A673 (cell line): ENCODE measurements around the gene CCR5. TPM values are rescaled to one million over a fixed set of nuclear protein-coding genes. Genes with fewer than 3 reads are reported as not detected.

Experiments
- BruUV-seq: library from RNA; stranded (reverse); fragments of 400-500 nt; replicated peaks from 2 replicates; lab custom pipeline; 2021; lab: Mats Ljungman, UMichigan
- CTCF ChIA-PET: fragments of 300-600 bp; sonication (Branson Sonifier 250); formaldehyde crosslinking; loops from one replicate; lab custom pipeline; 2022; ENCODE audit warnings: antibody characterized with exemption; lab: Charles Lee
- POLR2A ChIA-PET: fragments of 300-600 bp; sonication (Branson Sonifier 250); formaldehyde crosslinking; loops from one replicate; lab custom pipeline; 2022; ENCODE audit warnings: antibody characterized with exemption; ENCODE audit not compliant: low non-redundant PET; lab: Charles Lee
- DNase-seq: peaks from one replicate; pipeline ENCODE4 v3.0.0-alpha.2; 2015; ENCODE audit warnings: low spot score
- H3K27ac ChIP-seq: fragments of 200-600 bp; sonication (generic); 2 replicates; pipeline ENCODE4 v1.5.1; 2016; ENCODE audit warnings: mixed run types, low read depth, mild to moderate bottlenecking, mixed read lengths, antibody characterized with exemption, low read length; ENCODE audit not compliant: poor library complexity, severe bottlenecking
- H3K27me3 ChIP-seq: fragments of 200-600 bp; sonication (generic); replicated peaks from 2 replicates; pipeline ENCODE4 v1.6.1; 2017; ENCODE audit warnings: mixed run types, low read depth, mild to moderate bottlenecking, mixed read lengths, antibody characterized with exemption, low read length; ENCODE audit not compliant: insufficient read depth, poor library complexity
- H3K36me3 ChIP-seq: fragments of 200-600 bp; sonication (generic); 2 replicates; pipeline ENCODE4 v1.6.1; 2016; ENCODE audit warnings: mixed run types, mild to moderate bottlenecking, mixed read lengths, antibody characterized with exemption, low read length; ENCODE audit not compliant: insufficient read depth, poor library complexity, severe bottlenecking
- H3K4me1 ChIP-seq: fragments of 200-600 bp; sonication (generic); 2 replicates; pipeline ENCODE4 v1.6.1; 2017; ENCODE audit warnings: mixed run types, mild to moderate bottlenecking, mixed read lengths, antibody characterized with exemption, low read length; ENCODE audit not compliant: insufficient read depth, poor library complexity, severe bottlenecking
- H3K4me3 ChIP-seq: fragments of 200-600 bp; sonication (generic); 2 replicates; pipeline ENCODE4 v1.5.1; 2016; ENCODE audit warnings: low read depth, mixed run types, mild to moderate bottlenecking, mixed read lengths, low read length; ENCODE audit not compliant: poor library complexity, severe bottlenecking
- H3K9me3 ChIP-seq: fragments of 200-600 bp; sonication (generic); 2 replicates; pipeline ENCODE4 v1.6.1; 2016; ENCODE audit warnings: mixed run types, low read depth, mild to moderate bottlenecking, mixed read lengths, antibody characterized with exemption, low read length; ENCODE audit not compliant: poor library complexity, severe bottlenecking
- EZH2 ChIP-seq: fragments of 200-600 bp; sonication (generic); IDR thresholded peaks from 2 replicates; pipeline ENCODE4 v1.6.1; 2017; ENCODE audit warnings: borderline replicate concordance, low read depth, mild to moderate bottlenecking, mixed read lengths, antibody characterized with exemption, low read length; ENCODE audit not compliant: poor library complexity, severe bottlenecking
- intact Hi-C: fragments of 100-400 bp; cut with micrococcal nuclease; formaldehyde crosslinking; loops from one replicate; pipeline ENCODE4 v1.10.0; 2022; ENCODE audit not compliant: unreplicated experiment
- total RNA-seq: library from RNA; stranded (reverse); gene quantifications from 2 replicates; pipeline ENCODE4 v1.2.3, GENCODE V29; 2021
- TF ChIP-seq, protein P1 (sequence below): fragments of 300-800, 200-600 bp; sonication (generic); conservative IDR thresholded peaks from 2 replicates; pipeline ENCODE4 v1.5.1; 2017; ENCODE audit warnings: low read depth, mild to moderate bottlenecking, antibody characterized with exemption, low read length, moderate library complexity, mixed read lengths

The CCR5 gene
- total RNA-seq, 1 experiment from 2014 or later, result not detected

DNA sequence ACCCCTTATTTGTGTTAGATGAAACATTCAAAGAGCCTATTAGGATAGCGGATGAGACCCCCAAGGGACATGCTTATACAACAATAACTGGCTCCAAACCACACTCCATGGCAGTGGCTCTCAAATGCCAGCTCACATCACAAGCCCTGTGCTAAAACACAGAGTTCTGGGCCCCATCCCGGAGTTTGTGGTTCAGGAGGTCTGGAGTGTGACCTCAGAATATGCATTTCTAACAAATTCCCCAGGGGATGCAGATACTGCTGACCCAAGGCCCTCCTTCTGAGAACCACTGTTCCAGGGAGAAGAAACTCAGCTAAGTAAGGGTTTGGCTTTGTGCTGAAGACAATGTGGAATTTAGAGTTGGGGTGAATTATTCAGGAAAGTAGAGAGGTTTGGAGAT, 39.9 kb downstream of the CCR5 start:
- no peaks in the 10 kb centered on the region for H3K4me1 ChIP-seq
- intact Hi-C loops, result no loop called here
- TF ChIP-seq, protein P1, sequence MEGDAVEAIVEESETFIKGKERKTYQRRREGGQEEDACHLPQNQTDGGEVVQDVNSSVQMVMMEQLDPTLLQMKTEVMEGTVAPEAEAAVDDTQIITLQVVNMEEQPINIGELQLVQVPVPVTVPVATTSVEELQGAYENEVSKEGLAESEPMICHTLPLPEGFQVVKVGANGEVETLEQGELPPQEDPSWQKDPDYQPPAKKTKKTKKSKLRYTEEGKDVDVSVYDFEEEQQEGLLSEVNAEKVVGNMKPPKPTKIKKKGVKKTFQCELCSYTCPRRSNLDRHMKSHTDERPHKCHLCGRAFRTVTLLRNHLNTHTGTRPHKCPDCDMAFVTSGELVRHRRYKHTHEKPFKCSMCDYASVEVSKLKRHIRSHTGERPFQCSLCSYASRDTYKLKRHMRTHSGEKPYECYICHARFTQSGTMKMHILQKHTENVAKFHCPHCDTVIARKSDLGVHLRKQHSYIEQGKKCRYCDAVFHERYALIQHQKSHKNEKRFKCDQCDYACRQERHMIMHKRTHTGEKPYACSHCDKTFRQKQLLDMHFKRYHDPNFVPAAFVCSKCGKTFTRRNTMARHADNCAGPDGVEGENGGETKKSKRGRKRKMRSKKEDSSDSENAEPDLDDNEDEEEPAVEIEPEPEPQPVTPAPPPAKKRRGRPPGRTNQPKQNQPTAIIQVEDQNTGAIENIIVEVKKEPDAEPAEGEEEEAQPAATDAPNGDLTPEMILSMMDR, result no peak
- no peak for TF ChIP-seq EZH2
- no peak for DNase-seq
- H3K9me3 ChIP-seq, result no peaks in the 10 kb centered on the region
- no peaks in the 10 kb centered on the region for H3K36me3 ChIP-seq
- ChIA-PET POLR2A (no interaction called here), CTCF (no interaction called here)
- BruUV-seq, result no TSS peak
- no peak overlapping the region for H3K4me3 ChIP-seq
- no peak overlapping the region for H3K27ac ChIP-seq
- no peaks in the 10 kb centered on the region for H3K27me3 ChIP-seq

DNA sequence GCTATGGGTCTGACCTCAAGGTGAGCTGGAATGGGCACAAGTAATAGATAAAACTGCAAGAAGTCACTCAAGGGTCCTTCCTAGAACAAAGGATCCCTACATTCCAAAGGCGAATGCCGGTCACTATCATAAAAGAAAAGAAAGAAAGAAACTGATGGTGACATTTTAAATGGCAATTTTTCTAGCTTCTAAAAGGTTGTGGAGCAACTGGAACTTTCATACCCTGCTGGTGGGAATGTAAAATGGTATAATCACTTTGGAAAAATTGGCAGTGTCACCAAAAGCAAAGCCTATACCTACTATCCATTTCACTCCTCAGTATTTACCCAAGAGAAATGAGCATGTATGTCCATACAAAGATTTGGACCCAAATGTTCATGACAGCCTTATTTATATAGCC, 40.5 kb downstream of the CCR5 start:
- H3K27me3 ChIP-seq, result no peaks in the 10 kb centered on the region
- no peaks in the 10 kb centered on the region for H3K9me3 ChIP-seq
- TF ChIP-seq, protein P1, result no peak
- TF ChIP-seq EZH2, result no peak
- no TSS peak for BruUV-seq
- intact Hi-C loops, result no loop called here
- H3K4me3 ChIP-seq, result no peak overlapping the region
- CTCF ChIA-PET, result no interaction called here
- no peak for DNase-seq
- H3K36me3 ChIP-seq, result no peaks in the 10 kb centered on the region
- H3K27ac ChIP-seq, result no peak overlapping the region
- POLR2A ChIA-PET, result no interaction called here
- H3K4me1 ChIP-seq, result no peaks in the 10 kb centered on the region

- no peak overlapping the region for H3K4me3 ChIP-seq
- H3K27me3 ChIP-seq, result no peaks in the 10 kb centered on the region
- no peaks in the 10 kb centered on the region for H3K36me3 ChIP-seq
- no peaks in the 10 kb centered on the region for H3K9me3 ChIP-seq
- no peak for TF ChIP-seq EZH2
- TF ChIP-seq, protein P1, result no peak
- no TSS peak for BruUV-seq
- H3K27ac ChIP-seq, result no peak overlapping the region
- ChIA-PET POLR2A (no interaction called here), CTCF (no interaction called here)
- intact Hi-C loops, result no loop called here
- no peak for DNase-seq
- H3K4me1 ChIP-seq, result no peaks in the 10 kb centered on the region
These were observed 42.1 kb downstream of the CCR5 start for GRCh38 chr3:46412786-46413298.
